Body of pancreas (tissue), 4 donors: ENCODE data around the gene SERPINF2.

Experiments used
- CTCF ChIP-seq, 7 experiments: fragments of 450-650 bp in 4 of 7; fragments of 200-600 bp in 3 of 7; sonication (generic) in 3 of 7; IDR thresholded peaks; one replicate each; pipeline ENCODE4 v1.5.1; 2016 to 2019; ENCODE audit warnings: antibody characterized with exemption in 7 of 7
- POLR2A ChIP-seq, 3 donors: fragments of 450-650 bp; IDR thresholded peaks; one replicate each; pipeline ENCODE4 v1.6.1; 2016; ENCODE audit warnings: antibody characterized with exemption in 3 of 3, mild to moderate bottlenecking in 2 of 3

GRCh38 chr17:1705004-1705403, 37.7 kb upstream of the SERPINF2 start:
- TF ChIP-seq POLR2A (IDR thresholded peaks at IDR 0.05) (no peak), CTCF (IDR thresholded peaks at IDR 0.05) (no peak)
